OCI-LY3 (cell line): ENCODE results near the gene IPO11.

Experiments
- EZH2phosphoT487 ChIP-seq: fragments of 200-600 bp; shearing (Covaris generic); IDR thresholded peaks from 2 replicates; pipeline ENCODE4 v1.6.1; 2018; ENCODE audit warnings: antibody characterized with exemption, mixed run types, low read depth
- TF ChIP-seq, protein P1 (sequence below): fragments of 200-600, 300-600 bp; sonication (generic); IDR thresholded peaks from 2 replicates; pipeline ENCODE4 v1.5.1; 2014; ENCODE audit warnings: antibody characterized with exemption, low read length, low read depth

DNA sequence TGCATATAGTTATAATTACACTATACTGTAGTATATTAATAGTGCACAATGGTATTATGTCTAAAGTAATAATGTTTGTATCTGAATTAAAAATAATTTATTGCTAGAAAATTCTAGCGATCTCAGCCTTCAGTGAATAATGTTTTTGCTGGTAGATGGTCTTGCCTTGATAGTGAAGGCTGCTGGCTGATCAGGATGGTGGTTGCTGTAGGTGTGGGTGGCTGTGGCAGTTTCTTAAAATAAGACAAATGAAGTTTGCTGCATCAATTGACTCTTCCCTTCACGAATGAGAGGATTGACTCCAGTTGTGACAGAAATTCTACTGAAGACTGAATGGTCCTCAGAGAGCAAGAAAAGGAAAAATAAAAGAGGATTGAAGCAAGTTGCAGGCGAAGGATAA lies 146.4 kb downstream of the IPO11 start:
- TF ChIP-seq, protein P1, sequence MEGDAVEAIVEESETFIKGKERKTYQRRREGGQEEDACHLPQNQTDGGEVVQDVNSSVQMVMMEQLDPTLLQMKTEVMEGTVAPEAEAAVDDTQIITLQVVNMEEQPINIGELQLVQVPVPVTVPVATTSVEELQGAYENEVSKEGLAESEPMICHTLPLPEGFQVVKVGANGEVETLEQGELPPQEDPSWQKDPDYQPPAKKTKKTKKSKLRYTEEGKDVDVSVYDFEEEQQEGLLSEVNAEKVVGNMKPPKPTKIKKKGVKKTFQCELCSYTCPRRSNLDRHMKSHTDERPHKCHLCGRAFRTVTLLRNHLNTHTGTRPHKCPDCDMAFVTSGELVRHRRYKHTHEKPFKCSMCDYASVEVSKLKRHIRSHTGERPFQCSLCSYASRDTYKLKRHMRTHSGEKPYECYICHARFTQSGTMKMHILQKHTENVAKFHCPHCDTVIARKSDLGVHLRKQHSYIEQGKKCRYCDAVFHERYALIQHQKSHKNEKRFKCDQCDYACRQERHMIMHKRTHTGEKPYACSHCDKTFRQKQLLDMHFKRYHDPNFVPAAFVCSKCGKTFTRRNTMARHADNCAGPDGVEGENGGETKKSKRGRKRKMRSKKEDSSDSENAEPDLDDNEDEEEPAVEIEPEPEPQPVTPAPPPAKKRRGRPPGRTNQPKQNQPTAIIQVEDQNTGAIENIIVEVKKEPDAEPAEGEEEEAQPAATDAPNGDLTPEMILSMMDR: no peak
- TF ChIP-seq EZH2phosphoT487: no peak
